K562 (cell line): ENCODE data around the gene RASL11A. TPM values are rescaled to one million over a fixed set of nuclear protein-coding genes. Genes with fewer than 3 reads are reported as not detected.

Experiments used
- ESRRB ChIP-seq: fragments of 250-450 bp; sonication (Bioruptor Pico); IDR thresholded peaks from 2 replicates; pipeline ENCODE4 v1.5.0; 2020; ENCODE audit warnings: mild to moderate bottlenecking, moderate library complexity, borderline replicate concordance
- JUN ChIP-seq, 2 experiments: sonication (generic) in 1 of 2; formaldehyde crosslinking in 1 of 2; IDR thresholded peaks; 2 replicates each; pipeline versions ENCODE4 v1.6.1 to v1.8.0; 2012 to 2022; ENCODE audit warnings: borderline replicate concordance in 2 of 2, mild to moderate bottlenecking in 2 of 2, improper control_type of control experiment in 1 of 2, low read depth in 1 of 2, low read length in 1 of 2, missing genetic modification reagents in 1 of 2
- MEF2A ChIP-seq: IDR thresholded peaks from 2 replicates; pipeline ENCODE4 v1.6.1; 2011; ENCODE audit warnings: low read depth, mild to moderate bottlenecking, low read length, moderate library complexity; ENCODE audit not compliant: control insufficient read depth
- NCOA2 ChIP-seq, 2 experiments: fragments of 450-650 bp; IDR thresholded peaks; 2 replicates each; pipeline ENCODE4 v1.6.1; 2018; ENCODE audit warnings: mild to moderate bottlenecking in 2 of 2, moderate library complexity in 1 of 2; ENCODE audit not compliant: partially characterized antibody in 2 of 2
- NRF1 ChIP-seq, 2 experiments: fragments of 450-650 bp; IDR thresholded peaks in 1 of 2; conservative IDR thresholded peaks in 1 of 2; 2 replicates each; pipeline ENCODE4 v1.6.1; 2014; ENCODE audit warnings: mild to moderate bottlenecking in 2 of 2
- POLR2AphosphoS2 ChIP-seq: IDR thresholded peaks from 2 replicates; pipeline ENCODE4 v1.6.1; 2012; ENCODE audit warnings: low read length, improper control_type of control experiment
- PYGO2 ChIP-seq: fragments of 450-650 bp; IDR thresholded peaks from 2 replicates; pipeline ENCODE4 v1.6.1; 2016; ENCODE audit warnings: mild to moderate bottlenecking, missing genetic modification characterization, moderate library complexity, missing compliant biosample characterization
- RAD21 ChIP-seq, 2 experiments: fragments of 250-450 bp in 1 of 2; fragments of 450-650 bp in 1 of 2; sonication (Bioruptor Pico) in 1 of 2; formaldehyde crosslinking in 1 of 2; IDR thresholded peaks in 1 of 2; conservative IDR thresholded peaks in 1 of 2; 2 replicates each; pipeline versions ENCODE4 v1.4.0 to v1.8.0; 2020 to 2022; ENCODE audit warnings: mild to moderate bottlenecking in 2 of 2, moderate library complexity in 1 of 2
- SIN3B ChIP-seq: fragments of 450-650 bp; IDR thresholded peaks from 2 replicates; pipeline ENCODE4 v1.6.1; 2017; ENCODE audit warnings: low read depth, mild to moderate bottlenecking, moderate library complexity
- ZFP36 ChIP-seq: fragments of 150-350 bp; IDR thresholded peaks from 2 replicates; pipeline ENCODE4 v1.6.1; 2018; ENCODE audit warnings: low read length, low read depth; ENCODE audit not compliant: partially characterized antibody
- ZNF143 ChIP-seq: sonication (generic); formaldehyde crosslinking; IDR thresholded peaks from 2 replicates; pipeline ENCODE4 v1.9.0; 2022; ENCODE audit warnings: mild to moderate bottlenecking, missing genetic modification reagents
- ZNF175 ChIP-seq: fragments of 200-800 bp; sonication (Bioruptor generic); IDR thresholded peaks from 2 replicates; pipeline ENCODE4 v1.6.1; 2016; ENCODE audit warnings: low read depth, mild to moderate bottlenecking, missing genetic modification characterization, missing compliant biosample characterization
- ZNF217 ChIP-seq: sonication (generic); formaldehyde crosslinking; IDR thresholded peaks from 2 replicates; pipeline ENCODE4 v1.8.0; 2022; ENCODE audit warnings: mild to moderate bottlenecking, missing genetic modification reagents
- ZNF3 ChIP-seq: fragments of 250-450 bp; sonication (Bioruptor Pico); IDR thresholded peaks from 2 replicates; pipeline ENCODE4 v1.5.0; 2021; ENCODE audit warnings: mild to moderate bottlenecking, moderate library complexity
- polyA plus RNA-seq, 8 experiments: library from polyadenylated mRNA; depleted of rRNA in 4 of 8; stranded (reverse) in 5 of 8; unstranded in 3 of 8; fragments of >200 nt; fragmentation: Nextera tagmentation in 2 of 8; fragmentation: Illumina TruSeq in 1 of 8; extraction: Ambion mirVana in 2 of 8; extraction: Trizol in 1 of 8; gene quantifications; 2 replicates each; pipeline versions ENCODE4 v1.2.1 to v1.2.3, GENCODE V29; 2011 to 2014; ENCODE audit warnings: inconsistent platforms in 1 of 8, missing spikeins in 1 of 8
- total RNA-seq, 7 experiments: library from RNA; depleted of rRNA in 6 of 7; stranded (reverse); fragments of >200 nt in 6 of 7; fragmentation: Illumina TruSeq in 2 of 7; extraction: Trizol in 2 of 7; gene quantifications; 2 replicates each; pipeline versions ENCODE4 v1.2.1 to v1.2.3, GENCODE V29; 2011 to 2021; ENCODE audit warnings: low replicate concordance in 1 of 7
- TF ChIP-seq, protein P1 (sequence below): sonication (generic); formaldehyde crosslinking; IDR thresholded peaks from 2 replicates; pipeline ENCODE4 v1.9.0; 2022; ENCODE audit warnings: mild to moderate bottlenecking, missing genetic modification reagents
- TF ChIP-seq, protein P2 (sequence below): sonication (generic); formaldehyde crosslinking; IDR thresholded peaks from 2 replicates; pipeline ENCODE4 v1.8.0; 2022; ENCODE audit warnings: mild to moderate bottlenecking, low read depth, missing genetic modification reagents

RASL11A gene
- total and polyA plus RNA-seq, 9 of the 15 experiments (the other 6 are each of a cell fraction or from before 2014, with no cell fraction given): 0.11 to 2.2 (median 1.5) TPM; not detected in 1

DNA sequence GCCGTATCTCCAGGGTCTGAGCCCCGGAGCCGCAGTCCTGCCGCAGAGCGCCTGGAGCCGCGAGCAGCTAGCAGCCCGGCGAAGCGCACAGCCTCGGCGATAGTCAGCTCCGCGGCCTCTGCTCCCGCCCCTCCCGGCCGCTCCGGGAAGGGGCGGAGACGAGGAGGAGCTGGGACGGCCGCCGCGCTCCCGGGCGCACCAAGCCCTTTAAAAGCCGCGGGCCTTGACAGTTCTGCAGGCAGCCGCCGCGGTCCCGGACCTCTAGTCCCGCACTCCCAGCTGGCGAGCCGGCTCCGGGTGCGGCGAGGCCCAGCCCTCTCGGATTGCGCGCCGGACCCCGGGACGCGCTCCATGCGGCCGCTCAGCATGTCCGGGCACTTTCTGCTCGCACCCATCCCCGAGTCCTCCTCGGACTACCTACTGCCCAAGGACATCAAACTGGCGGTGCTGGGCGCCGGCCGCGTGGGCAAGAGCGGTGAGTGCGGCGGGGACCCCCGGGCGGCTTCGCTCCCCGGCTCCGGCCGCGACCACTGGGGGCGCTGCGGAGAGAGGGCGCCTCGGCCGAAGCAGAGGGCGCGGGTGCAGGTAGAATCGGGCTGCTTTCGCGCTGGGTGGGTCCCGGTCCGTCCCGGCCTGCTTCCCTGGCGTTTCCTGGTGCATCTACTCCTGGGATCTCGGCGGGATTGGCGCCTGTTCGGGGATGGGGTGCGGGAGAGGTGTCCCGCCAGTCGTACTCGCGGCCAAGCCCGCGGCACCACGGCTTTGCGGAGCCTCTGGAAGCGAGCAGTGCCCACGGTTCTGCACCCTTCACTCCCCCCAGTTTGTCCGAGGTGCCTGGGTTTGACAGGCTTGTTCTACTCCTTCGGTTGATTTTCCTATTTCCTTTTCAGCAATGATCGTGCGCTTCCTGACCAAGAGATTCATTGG, at the start of gene RASL11A (continued):
- TF ChIP-seq ZNF3 (CRISPR knock-in tag): no peak
- TF ChIP-seq PYGO2 (tag): no peak
- TF ChIP-seq ZFP36: no peak
- TF ChIP-seq NCOA2 (IDR thresholded peaks at IDR 0.05; ENCODE audit: partially characterized antibody in 2 of 2): no peak
- no peak for TF ChIP-seq POLR2AphosphoS2
- TF ChIP-seq, protein P1, sequence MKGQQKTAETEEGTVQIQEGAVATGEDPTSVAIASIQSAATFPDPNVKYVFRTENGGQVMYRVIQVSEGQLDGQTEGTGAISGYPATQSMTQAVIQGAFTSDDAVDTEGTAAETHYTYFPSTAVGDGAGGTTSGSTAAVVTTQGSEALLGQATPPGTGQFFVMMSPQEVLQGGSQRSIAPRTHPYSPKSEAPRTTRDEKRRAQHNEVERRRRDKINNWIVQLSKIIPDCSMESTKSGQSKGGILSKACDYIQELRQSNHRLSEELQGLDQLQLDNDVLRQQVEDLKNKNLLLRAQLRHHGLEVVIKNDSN (CRISPR knock-in tag): no peak
- no peak for TF ChIP-seq MEF2A
- TF ChIP-seq, protein P2, sequence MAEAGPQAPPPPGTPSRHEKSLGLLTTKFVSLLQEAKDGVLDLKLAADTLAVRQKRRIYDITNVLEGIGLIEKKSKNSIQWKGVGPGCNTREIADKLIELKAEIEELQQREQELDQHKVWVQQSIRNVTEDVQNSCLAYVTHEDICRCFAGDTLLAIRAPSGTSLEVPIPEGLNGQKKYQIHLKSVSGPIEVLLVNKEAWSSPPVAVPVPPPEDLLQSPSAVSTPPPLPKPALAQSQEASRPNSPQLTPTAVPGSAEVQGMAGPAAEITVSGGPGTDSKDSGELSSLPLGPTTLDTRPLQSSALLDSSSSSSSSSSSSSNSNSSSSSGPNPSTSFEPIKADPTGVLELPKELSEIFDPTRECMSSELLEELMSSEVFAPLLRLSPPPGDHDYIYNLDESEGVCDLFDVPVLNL (CRISPR knock-in tag): no peak
- no peak for TF ChIP-seq ZNF217 (CRISPR knock-in tag)
- no peak for TF ChIP-seq ESRRB (CRISPR knock-in tag)
- TF ChIP-seq NRF1 (conservative IDR thresholded peaks at IDR 0.05 in 1 of 2, IDR thresholded peaks at IDR 0.05 in 1 of 2): peak; percentile 42 to 47; a peak in 3 of 4 replicates
- no peak for TF ChIP-seq SIN3B
- peak; percentile 21 to 25; a peak in 1 of 4 replicates for TF ChIP-seq RAD21 (CRISPR knock-in tag; conservative IDR thresholded peaks at IDR 0.05 in 1 of 2, IDR thresholded peaks at IDR 0.05 in 1 of 2)
- TF ChIP-seq ZNF175 (CRISPR knock-in tag): no peak
- TF ChIP-seq ZNF143: no peak
- no peak for TF ChIP-seq JUN (IDR thresholded peaks at IDR 0.05; ENCODE audit: borderline replicate concordance, low read depth, low read length)
- TF ChIP-seq JUN (CRISPR knock-in tag; IDR thresholded peaks at IDR 0.05; ENCODE audit: borderline replicate concordance): no peak
